Endothelial cell of umbilical vein (primary cell): Measurements from ENCODE around the gene MEI1. TPM values are rescaled to one million over a fixed set of nuclear protein-coding genes. Genes with fewer than 3 reads are reported as not detected.

ENCODE experiments used
- BruUV-seq: library from RNA; stranded (reverse); fragments of 400-500 nt; replicated peaks from 2 replicates; lab custom pipeline; 2021; lab: Mats Ljungman, UMichigan
- CTCF ChIA-PET: fragments of 300-600, 350-600 bp; sonication (Branson Sonifier 250); formaldehyde crosslinking; loops from one replicate; lab custom pipeline; 2021; ENCODE audit warnings: antibody characterized with exemption, inconsistent platforms; lab: Charles Lee
- POLR2A ChIA-PET: fragments of 300-600, 350-600 bp; sonication (Branson Sonifier 250); formaldehyde crosslinking; loops from one replicate; lab custom pipeline; 2021; ENCODE audit warnings: antibody characterized with exemption, inconsistent platforms; lab: Charles Lee
- DNase-seq: peaks from one replicate; pipeline ENCODE4 v3.0.0-alpha.2; 2011; ENCODE audit warnings: low read depth, low spot score
- FAIRE-seq: peaks from 2 replicates; lab custom pipeline; 2011; peaks lifted over from hg19 to GRCh38; lab: Jason Lieb, UNC
- H2AFZ ChIP-seq: 2 replicates; pipeline ENCODE4 v1.6.0; 2012; ENCODE audit warnings: low read depth, low read length, control low read depth, inconsistent platforms
- H3K27ac ChIP-seq: 2 replicates; pipeline ENCODE4 v1.5.1; 2011; ENCODE audit warnings: low read depth, mild to moderate bottlenecking, control low read depth, low read length, moderate library complexity; ENCODE audit not compliant: insufficient read depth
- H3K27me3 ChIP-seq, 2 experiments: 2 replicates each; pipeline versions ENCODE4 v1.6.0 to v1.6.1; 2011; ENCODE audit warnings: low read length in 2 of 2, mixed read lengths in 1 of 2; ENCODE audit not compliant: control insufficient read depth in 2 of 2, insufficient read depth in 2 of 2
- H3K36me3 ChIP-seq, 2 experiments: 2 replicates in 1 of 2; 3 replicates in 1 of 2; pipeline ENCODE4 v1.5.1; 2011; ENCODE audit warnings: low read length in 2 of 2, mild to moderate bottlenecking in 1 of 2, moderate library complexity in 1 of 2; ENCODE audit not compliant: control insufficient read depth in 2 of 2, insufficient read depth in 2 of 2; ENCODE audit errors: extremely low read depth in 1 of 2
- H3K4me1 ChIP-seq: 3 replicates; pipeline ENCODE4 v1.5.1; 2011; ENCODE audit warnings: mild to moderate bottlenecking, low read length; ENCODE audit not compliant: control insufficient read depth, insufficient read depth; ENCODE audit errors: extremely low read depth
- H3K4me2 ChIP-seq: 2 replicates; pipeline ENCODE4 v1.6.1; 2011; ENCODE audit warnings: low read length, control low read depth, mixed read lengths; ENCODE audit not compliant: insufficient read depth
- H3K4me3 ChIP-seq, 3 experiments: fragments of 200-600 bp in 1 of 3; sonication (generic), shearing (Covaris generic) in 1 of 3; replicated peaks in 1 of 3; 2 replicates each; pipeline ENCODE4 v1.5.1; 2011 to 2016; ENCODE audit warnings: control low read depth in 3 of 3, low read length in 3 of 3, mild to moderate bottlenecking in 2 of 3, inconsistent platforms in 1 of 3, low read depth in 1 of 3, moderate library complexity in 1 of 3; ENCODE audit not compliant: insufficient read depth in 1 of 3
- H3K79me2 ChIP-seq: 2 replicates; pipeline ENCODE4 v1.6.0; 2012; ENCODE audit warnings: low read length, inconsistent platforms; ENCODE audit not compliant: control insufficient read depth, insufficient read depth
- H3K9ac ChIP-seq: replicated peaks from 2 replicates; pipeline ENCODE3; 2011; ENCODE audit warnings: low read length, control low read depth; ENCODE audit not compliant: insufficient read depth; ENCODE audit errors: extremely low read depth
- H3K9me1 ChIP-seq: replicated peaks from 3 replicates; pipeline ENCODE4 v1.6.0; 2011; ENCODE audit warnings: mild to moderate bottlenecking, low read length; ENCODE audit not compliant: control insufficient read depth, insufficient read depth; ENCODE audit errors: extremely low read depth
- H3K9me3 ChIP-seq: replicated peaks from 2 replicates; pipeline ENCODE4 v1.5.1; 2012; ENCODE audit warnings: low read length, inconsistent platforms; ENCODE audit not compliant: control insufficient read depth, insufficient read depth
- H4K20me1 ChIP-seq: replicated peaks from 2 replicates; pipeline ENCODE3; 2011; ENCODE audit warnings: mild to moderate bottlenecking, low read length; ENCODE audit not compliant: control insufficient read depth, insufficient read depth; ENCODE audit errors: extremely low read depth
- CTCF ChIP-seq, 2 donors: IDR thresholded peaks; 1 replicate in 1 of 2; 2 replicates in 1 of 2; pipeline ENCODE4 v1.5.1; 2011; ENCODE audit warnings: low read length in 2 of 2, mild to moderate bottlenecking in 2 of 2, moderate library complexity in 2 of 2, control low read depth in 1 of 2, inconsistent platforms in 1 of 2, low read depth in 1 of 2; ENCODE audit not compliant: insufficient read depth in 1 of 2; ENCODE audit errors: extremely low read depth in 1 of 2
- EZH2 ChIP-seq: IDR thresholded peaks from 2 replicates; pipeline ENCODE4 v1.6.1; 2012; ENCODE audit warnings: borderline replicate concordance, low read depth, mild to moderate bottlenecking, moderate library complexity, low read length, inconsistent platforms; ENCODE audit not compliant: severe bottlenecking
- FOS ChIP-seq: IDR thresholded peaks from 2 replicates; pipeline ENCODE4 v1.6.1; 2011; ENCODE audit warnings: mild to moderate bottlenecking, low read length, moderate library complexity, borderline replicate concordance; ENCODE audit not compliant: insufficient read depth
- GATA2 ChIP-seq: IDR thresholded peaks from 2 replicates; pipeline ENCODE4 v1.7.0; 2011; ENCODE audit warnings: low read depth, mild to moderate bottlenecking, moderate library complexity, mixed read lengths, low read length; ENCODE audit not compliant: insufficient read length, insufficient read depth
- JUN ChIP-seq: IDR thresholded peaks from 2 replicates; pipeline ENCODE4 v1.6.1; 2011; ENCODE audit warnings: borderline replicate concordance, low read depth; ENCODE audit not compliant: insufficient read length, insufficient read depth
- MYC ChIP-seq: IDR thresholded peaks from one replicate; pipeline ENCODE4 v1.6.1; 2011; ENCODE audit warnings: mild to moderate bottlenecking, low read depth, low read length
- POLR2A ChIP-seq: IDR thresholded peaks from 2 replicates; pipeline ENCODE4 v1.6.1; 2012; ENCODE audit warnings: low read depth, mild to moderate bottlenecking, control low read depth, low read length
- POLR2AphosphoS5 ChIP-seq: IDR thresholded peaks from 2 replicates; pipeline ENCODE4 v1.6.1; 2012; ENCODE audit warnings: low read depth, mild to moderate bottlenecking, control low read depth, low read length, moderate library complexity; ENCODE audit not compliant: insufficient read depth
- dilution Hi-C: fragments of 300-500 bp; cut with MboI; formaldehyde crosslinking; loops from one replicate; pipeline ENCODE4 v1.15.0; 2019; ENCODE audit warnings: low sequenced_read_pairs; ENCODE audit not compliant: extremely low pct_ligation_motif_present
- intact Hi-C: fragments of 100-400 bp; cut with micrococcal nuclease; formaldehyde crosslinking; loops from one replicate; pipeline ENCODE4 v1.10.0; 2022
- polyA plus RNA-seq, 4 experiments: library from polyadenylated mRNA; depleted of rRNA in 3 of 4; stranded (reverse) in 3 of 4; unstranded in 1 of 4; fragments of >200 nt; gene quantifications; 2 replicates each; pipeline versions ENCODE4 v1.2.1 to v1.2.3, GENCODE V29; 2011 to 2012; ENCODE audit warnings: missing spikeins in 1 of 4
- total RNA-seq: library from RNA; stranded (reverse); gene quantifications from 2 replicates; pipeline ENCODE4 v1.2.3, GENCODE V29; 2021
- TF ChIP-seq, protein P1 (sequence below): IDR thresholded peaks from 2 replicates; pipeline ENCODE4 v1.6.1; 2011; ENCODE audit not compliant: insufficient read depth, insufficient read length

Gene MEI1
- total and polyA plus RNA-seq, 2 donors (not counting 3 experiments of a cell fraction or from before 2014, with no cell fraction given), result 1.5 to 1.9 TPM

DNA sequence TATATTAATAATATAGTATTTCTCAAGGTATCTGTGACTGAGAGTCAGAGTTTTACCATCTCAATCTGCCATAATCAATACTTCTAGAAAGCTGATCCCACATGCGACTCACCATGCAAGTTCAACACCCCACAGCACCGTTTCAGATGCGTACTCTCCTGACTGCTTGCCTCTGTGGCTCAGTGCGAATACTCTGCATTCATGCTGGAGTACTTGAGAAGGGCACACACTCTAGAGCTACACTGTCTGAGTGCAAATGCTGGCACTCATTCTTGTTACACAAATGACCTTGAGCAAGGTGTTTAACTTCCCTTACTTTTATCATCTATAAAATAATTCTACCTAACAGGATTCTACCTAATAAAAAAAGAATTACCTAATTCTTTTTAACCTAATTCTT, 23.2 kb upstream of the MEI1 start:
- no peaks in the 10 kb centered on the region for H3K9me3 ChIP-seq
- H3K4me3 ChIP-seq, result no peak overlapping the region
- no peak overlapping the region for H3K9ac ChIP-seq
- POLR2A ChIA-PET, result interaction anchor here (0.7 kb wide), 1 partner anchor 9 kb away, joined by 5 read pairs; no protein-coding TSS in a partner anchor
- no TSS peak for BruUV-seq
- H3K4me1 ChIP-seq, result no peaks in the 10 kb centered on the region
- no peaks in the 10 kb centered on the region for H3K27me3 ChIP-seq
- no peak for FAIRE-seq
- intact Hi-C loops (no loop called here), dilution Hi-C loops (no loop called here)
- TF ChIP-seq CTCF (IDR thresholded peaks at IDR 0.05; ENCODE audit: extremely low read depth in 1 of 2, insufficient read depth in 1 of 2, low read depth in 1 of 2, low read length in 2 of 2) (no peak), POLR2A (no peak), MYC (no peak), FOS (no peak), GATA2 (no peak), JUN (no peak), POLR2AphosphoS5 (no peak), EZH2 (no peak)
- TF ChIP-seq, protein P1, sequence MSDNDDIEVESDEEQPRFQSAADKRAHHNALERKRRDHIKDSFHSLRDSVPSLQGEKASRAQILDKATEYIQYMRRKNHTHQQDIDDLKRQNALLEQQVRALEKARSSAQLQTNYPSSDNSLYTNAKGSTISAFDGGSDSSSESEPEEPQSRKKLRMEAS, result no peak
- no peak for DNase-seq
- CTCF ChIA-PET, result no interaction called here
- no peak overlapping the region for H3K4me2 ChIP-seq
- peaks cover 0 to 26% of the 10 kb centered on the region in 2 experiments for H3K36me3 ChIP-seq
- peaks cover 32% of the 10 kb centered on the region for H3K79me2 ChIP-seq
- no peaks in the 10 kb centered on the region for H4K20me1 ChIP-seq
- H3K27ac ChIP-seq, result no peak overlapping the region
- H2AFZ ChIP-seq, result no peak overlapping the region
- H3K9me1 ChIP-seq, result no peaks in the 10 kb centered on the region
